IPS-18c (cell line): ENCODE measurements around the gene FMO1.
"Not testable (repeated sequence)": the region's sequence is repeated elsewhere in the genome, so short reads cannot be mapped to it uniquely, and the experiment has no call there.

Source experiments
- H3K4me3 ChIP-seq: 2 replicates; pipeline ENCODE4 v1.7.0; 2013; ENCODE audit warnings: low read depth, mild to moderate bottlenecking, low read length, moderate library complexity; ENCODE audit not compliant: insufficient read depth
- H3K9me3 ChIP-seq: one replicate; pipeline ENCODE4 v1.6.1; 2013; ENCODE audit warnings: mild to moderate bottlenecking, low read length, moderate library complexity; ENCODE audit not compliant: control insufficient read depth, insufficient read depth

FMO1 gene

GRCh38 chr1:171258943-171259342, 10.6 kb downstream of the FMO1 start:
- H3K4me3 ChIP-seq, result no peak overlapping the region
- H3K9me3 ChIP-seq, result no peaks in the 10 kb centered on the region

- Histone ChIP-seq H3K9me3 (no peaks in the 10 kb centered on the region), H3K4me3 (no peak overlapping the region)
Observed at GRCh38 chr1:171261336-171261735, 13.0 kb downstream of the FMO1 start.

- Histone ChIP-seq H3K9me3 (no peaks in the 10 kb centered on the region), H3K4me3 (no peak overlapping the region)
Observed at GRCh38 chr1:171263901-171264300, 15.6 kb downstream of the FMO1 start.

- no peak overlapping the region for H3K4me3 ChIP-seq
- no peaks in the 10 kb centered on the region for H3K9me3 ChIP-seq
Observed at GRCh38 chr1:171265686-171266085, 17.4 kb downstream of the FMO1 start.

- Histone ChIP-seq H3K9me3 (peaks cover 2% of the 10 kb centered on the region), H3K4me3 (no peak overlapping the region)
Observed at GRCh38 chr1:171266930-171267329, 18.6 kb downstream of the FMO1 start.

- Histone ChIP-seq H3K4me3 (no peak overlapping the region), H3K9me3 (peaks cover 2% of the 10 kb centered on the region)
Observed at GRCh38 chr1:171267391-171267790, 19.1 kb downstream of the FMO1 start.

GRCh38 chr1:171270806-171271205, 22.5 kb downstream of the FMO1 start:
- no peak overlapping the region for H3K4me3 ChIP-seq
- H3K9me3 ChIP-seq, result peaks cover 2% of the 10 kb centered on the region

- Histone ChIP-seq H3K4me3 (no peak overlapping the region), H3K9me3 (no peaks in the 10 kb centered on the region)
Observed at GRCh38 chr1:171277534-171277933, 29.2 kb downstream of the FMO1 start.

GRCh38 chr1:171279234-171279633, 30.9 kb downstream of the FMO1 start:
- no peaks in the 10 kb centered on the region for H3K9me3 ChIP-seq
- H3K4me3 ChIP-seq, result no peak overlapping the region

GRCh38 chr1:171279678-171280077, 31.4 kb downstream of the FMO1 start:
- no peak overlapping the region for H3K4me3 ChIP-seq
- H3K9me3 ChIP-seq, result no peaks in the 10 kb centered on the region

GRCh38 chr1:171280599-171280998, 32.3 kb downstream of the FMO1 start:
- Histone ChIP-seq H3K4me3 (no peak overlapping the region), H3K9me3 (no peaks in the 10 kb centered on the region)

- Histone ChIP-seq H3K9me3 (peaks cover 3% of the 10 kb centered on the region), H3K4me3 (no peak overlapping the region)
Observed at GRCh38 chr1:171286032-171286705, 37.9 kb downstream of the FMO1 start.

GRCh38 chr1:171290621-171291020, 42.3 kb downstream of the FMO1 start:
- H3K9me3 ChIP-seq, result peaks cover 3% of the 10 kb centered on the region
- no peak overlapping the region for H3K4me3 ChIP-seq

GRCh38 chr1:171292799-171293198, 44.5 kb downstream of the FMO1 start:
- no peak overlapping the region for H3K4me3 ChIP-seq
- no peaks in the 10 kb centered on the region for H3K9me3 ChIP-seq

- not testable (repeated sequence) for H3K9me3 ChIP-seq, H3K4me3 ChIP-seq
Observed at GRCh38 chr1:171295383-171295782, 47.1 kb downstream of the FMO1 start.

GRCh38 chr1:171295821-171296220, 47.5 kb downstream of the FMO1 start:
- no peaks in the 10 kb centered on the region for H3K9me3 ChIP-seq
- no peak overlapping the region for H3K4me3 ChIP-seq

- no peak overlapping the region for H3K4me3 ChIP-seq
Observed at GRCh38 chr1:171296897-171297296, 48.6 kb downstream of the FMO1 start.

GRCh38 chr1:171298696-171299095, 50.4 kb downstream of the FMO1 start:
- H3K9me3 ChIP-seq, result no peaks in the 10 kb centered on the region
- no peak overlapping the region for H3K4me3 ChIP-seq

More at GRCh38 chr1:171296897-171297296, 48.6 kb downstream of the FMO1 start:
- H3K9me3 ChIP-seq, result no peaks in the 10 kb centered on the region

- Histone ChIP-seq H3K4me3 (no peak overlapping the region), H3K9me3 (no peaks in the 10 kb centered on the region)
Observed at GRCh38 chr1:171299342-171299741, 51.0 kb downstream of the FMO1 start.
